ENCODE data around the gene PEX11B.

- TF ChIP-seq CTCF (IDR thresholded peaks at IDR 0.05) (no peak), POLR2A (IDR thresholded peaks at IDR 0.05) (no peak), EP300 (IDR thresholded peaks at IDR 0.05) (no peak)
These were observed 28.8 kb downstream of the PEX11B start for GRCh38 chr1:145889722-145890121.
